ELF-1 (cell line): Measurements from ENCODE around the gene TCERG1L.
"Not testable (repeated sequence)": the region's sequence is repeated elsewhere in the genome, so short reads cannot be mapped to it uniquely, and the experiment has no call there.

Experiments used
- DNase-seq: peaks from one replicate; pipeline ENCODE4 v3.0.0-alpha.2; 2016; ENCODE audit warnings: low read depth, low spot score

The TCERG1L gene

GRCh38 chr10:131144711-131145375 lies 166.7 kb downstream of the TCERG1L start:
- no peak for DNase-seq

GRCh38 chr10:131144196-131144595 lies 167.3 kb downstream of the TCERG1L start:
- no peak for DNase-seq

- DNase-seq: no peak
Observed at GRCh38 chr10:131143425-131144165, 167.9 kb downstream of the TCERG1L start.

GRCh38 chr10:131142517-131143380 lies 168.8 kb downstream of the TCERG1L start:
- DNase-seq: no peak

DNA sequence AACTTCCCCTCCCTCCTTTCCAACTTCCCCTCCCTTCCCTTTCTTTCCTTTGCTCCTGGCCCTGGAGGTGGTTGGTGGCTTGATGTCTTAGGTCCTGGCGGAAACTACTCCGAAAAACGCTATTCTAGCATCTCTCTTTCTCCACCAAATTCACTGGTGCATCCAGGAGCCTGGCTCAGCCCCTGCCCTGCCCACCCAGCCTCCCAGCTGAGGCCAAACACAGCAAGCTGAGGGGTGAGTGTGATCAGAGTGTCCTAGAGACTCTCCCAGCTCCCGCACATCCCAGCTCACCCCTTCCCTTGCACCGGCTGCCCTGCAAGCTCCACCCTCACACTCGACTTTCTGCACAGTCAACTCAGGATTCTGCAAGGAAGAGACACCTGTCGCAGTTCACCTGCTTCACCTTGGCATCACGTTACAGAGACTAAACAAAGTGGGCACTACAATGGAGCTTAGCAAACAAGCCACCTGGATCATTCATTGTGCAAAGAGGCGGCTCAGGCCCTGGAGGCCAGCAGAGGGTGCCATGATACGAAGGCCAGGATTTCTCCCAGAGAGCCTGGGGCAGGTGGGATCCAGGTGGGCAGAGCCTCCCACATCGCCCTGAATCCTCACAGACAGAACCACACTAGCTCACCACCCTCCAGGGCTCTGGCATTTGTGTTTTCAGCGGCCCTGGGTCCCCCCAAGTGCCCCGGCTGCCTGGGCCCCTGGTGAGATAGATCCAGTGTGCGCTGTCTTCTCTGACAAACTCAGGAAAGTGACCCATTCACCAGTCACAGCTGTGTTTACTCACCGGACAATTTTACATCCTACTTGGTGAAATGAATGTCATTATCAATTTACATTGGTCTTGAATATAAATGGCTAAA lies 169.6 kb downstream of the TCERG1L start:
- no peak for DNase-seq

GRCh38 chr10:131141207-131141606 lies 170.3 kb downstream of the TCERG1L start:
- no peak for DNase-seq

DNA sequence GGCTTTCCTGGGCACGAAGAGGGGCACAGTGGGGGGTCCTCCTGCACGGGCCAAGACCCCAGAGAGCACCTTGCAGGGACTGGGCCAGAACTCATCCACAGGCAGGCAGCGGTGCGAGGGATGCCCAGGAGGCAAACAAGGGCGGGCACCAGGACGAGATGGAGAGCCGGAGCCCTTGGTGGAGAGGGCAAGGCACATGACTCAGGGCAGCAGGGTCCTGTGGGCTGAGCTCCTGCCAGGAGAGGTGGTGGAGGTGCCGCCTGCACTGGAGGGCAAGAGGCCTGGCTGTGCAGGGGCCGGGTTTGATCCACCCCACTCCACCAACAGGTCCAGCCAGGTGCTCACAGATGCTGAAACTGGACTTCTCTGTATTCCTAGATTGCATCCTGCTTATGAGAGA lies 170.9 kb downstream of the TCERG1L start:
- DNase-seq: no peak

DNA sequence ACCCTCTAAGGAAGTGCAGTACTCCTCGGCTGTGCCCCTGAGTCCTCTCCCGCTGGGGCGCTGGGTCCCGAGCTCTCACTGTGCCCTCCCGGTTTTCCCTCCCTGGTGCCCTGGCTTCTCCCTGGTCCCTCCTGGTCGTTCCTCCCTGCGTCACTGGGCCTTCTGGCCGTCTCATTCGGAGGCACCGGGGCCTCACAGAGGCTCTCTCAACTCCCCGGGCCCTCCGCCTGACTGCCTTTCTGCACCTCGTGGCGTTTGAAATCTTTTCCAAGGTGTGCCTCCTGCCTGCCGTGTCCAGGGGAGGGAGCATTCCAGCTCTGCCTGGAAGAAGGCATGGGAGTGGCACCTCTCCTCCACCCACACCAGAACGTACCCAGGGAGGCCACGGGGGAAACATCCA lies 174.3 kb downstream of the TCERG1L start:
- no peak for DNase-seq

- not testable (repeated sequence) for DNase-seq
Observed at GRCh38 chr10:131136336-131136735, 175.2 kb downstream of the TCERG1L start.

DNA sequence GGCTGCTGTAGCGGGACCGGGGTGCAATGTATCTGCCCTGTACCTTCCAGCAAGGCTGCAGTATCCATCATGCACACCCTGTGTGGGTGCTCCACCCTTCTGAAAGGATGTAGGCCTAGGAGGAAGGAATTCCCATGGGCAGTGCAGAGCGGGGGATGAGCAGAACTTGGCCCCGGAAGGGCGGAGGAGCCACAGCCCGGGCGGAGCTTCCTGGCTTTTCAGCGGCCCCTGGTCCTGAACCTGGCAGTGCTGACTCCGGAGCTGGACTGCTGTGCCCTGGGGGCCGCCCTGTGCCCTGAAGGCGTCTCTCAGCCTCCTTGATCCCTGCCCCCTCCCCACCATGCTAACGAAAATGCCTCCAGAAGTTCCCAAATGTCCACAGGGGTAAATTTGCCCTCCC lies 175.8 kb downstream of the TCERG1L start:
- no peak for DNase-seq

DNA sequence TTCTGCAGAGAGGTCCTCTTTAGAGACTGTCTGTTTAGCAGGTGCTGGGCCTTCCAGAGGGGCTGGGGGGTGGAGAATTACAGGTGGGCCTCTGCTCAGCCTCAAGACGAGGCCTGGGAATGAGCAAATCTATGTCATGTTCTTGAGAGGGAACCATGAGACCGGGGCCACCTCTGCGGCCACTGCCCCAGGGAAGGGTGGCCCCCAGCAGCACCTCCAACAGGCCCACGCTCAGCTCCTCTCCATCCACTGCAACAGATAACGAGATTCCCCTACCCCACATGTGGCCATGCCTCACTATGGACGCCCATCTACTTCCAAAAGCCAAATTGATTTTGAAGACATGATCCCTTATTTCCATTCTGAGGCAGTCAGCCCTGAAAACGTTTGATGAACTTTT lies 176.9 kb downstream of the TCERG1L start:
- DNase-seq: no peak

- no peak for DNase-seq
Observed at GRCh38 chr10:131134001-131134576, 177.4 kb downstream of the TCERG1L start.

DNA sequence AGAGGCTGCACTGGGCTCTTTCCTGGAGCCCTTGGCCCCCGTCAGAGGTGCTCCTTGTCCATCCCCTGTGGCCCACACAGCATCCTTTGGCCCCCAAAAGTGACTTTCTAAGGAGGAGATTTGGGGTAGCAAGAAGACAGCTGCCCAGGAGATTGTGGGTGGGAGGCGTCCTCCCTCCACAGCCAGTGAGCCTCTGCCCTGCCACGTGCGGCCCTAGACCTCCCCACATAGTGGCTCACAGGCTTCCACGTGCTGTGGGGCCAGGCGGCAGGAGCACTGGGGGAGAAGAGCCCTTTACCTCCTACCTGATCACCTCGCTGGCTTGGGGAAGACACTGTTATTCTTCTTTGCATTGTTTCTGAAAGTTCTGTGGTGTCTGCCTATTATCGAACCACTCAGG lies 178.8 kb downstream of the TCERG1L start:
- DNase-seq: no peak

GRCh38 chr10:131131726-131132591 lies 179.6 kb downstream of the TCERG1L start:
- no peak for DNase-seq

DNA sequence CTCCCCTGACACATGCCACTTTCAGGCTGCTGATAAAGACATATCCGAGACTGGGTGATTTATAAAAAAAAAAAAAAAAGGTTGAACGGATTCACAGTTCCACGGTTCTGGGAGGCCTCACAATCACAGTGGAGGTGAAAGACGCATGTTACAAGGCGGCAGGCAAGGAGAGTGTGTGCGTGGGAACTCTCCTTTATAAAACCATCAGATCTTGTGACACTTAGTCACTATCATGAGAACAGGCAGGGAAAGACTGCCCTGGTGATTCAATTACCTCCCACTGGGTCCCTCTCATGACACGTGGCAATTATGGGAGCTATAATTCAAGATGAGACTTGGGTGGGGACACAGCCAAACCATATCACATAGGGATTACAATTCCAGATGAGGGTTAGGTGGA lies 181.5 kb downstream of the TCERG1L start:
- no peak for DNase-seq

DNA sequence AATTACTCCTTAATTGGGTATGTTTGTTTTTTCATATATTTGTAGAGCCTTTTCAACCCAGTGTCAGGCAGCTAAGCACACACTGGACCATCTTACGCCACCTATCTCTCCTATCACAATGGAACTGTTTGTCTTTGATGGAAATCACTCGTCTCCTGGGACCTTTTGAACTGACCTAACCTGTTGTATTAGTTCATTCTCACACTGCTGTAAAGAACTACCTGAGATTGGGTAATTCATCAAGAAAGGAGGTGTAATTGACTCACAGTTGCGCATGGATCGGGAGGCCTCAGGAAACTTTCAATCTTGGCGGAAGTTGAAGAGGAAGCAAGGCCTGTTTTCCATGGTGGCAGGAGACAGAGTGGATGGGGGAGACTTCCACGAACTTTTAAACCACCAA lies 182.0 kb downstream of the TCERG1L start:
- DNase-seq: peak; percentile 60

- DNase-seq: no peak
Observed at GRCh38 chr10:131128731-131129130, 182.8 kb downstream of the TCERG1L start.

DNA sequence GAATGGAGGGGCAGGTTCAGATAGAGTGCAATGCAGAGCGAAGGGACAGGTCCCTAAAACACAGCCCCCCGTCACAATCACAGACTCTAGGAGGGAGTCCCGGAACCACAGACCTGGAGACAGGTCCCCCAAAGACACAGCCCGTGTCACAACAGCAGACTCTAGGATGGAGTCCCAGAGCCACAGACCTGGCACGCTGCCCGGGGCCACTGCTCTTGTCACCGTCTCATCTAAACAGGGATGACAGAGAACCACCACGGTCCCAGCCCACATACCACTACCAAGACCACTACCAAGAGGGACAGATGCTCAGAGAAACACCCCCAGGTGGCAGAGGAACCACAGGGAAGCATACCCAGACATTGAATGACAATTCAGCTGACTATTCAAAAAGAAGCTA lies 183.9 kb downstream of the TCERG1L start:
- no peak for DNase-seq

DNA sequence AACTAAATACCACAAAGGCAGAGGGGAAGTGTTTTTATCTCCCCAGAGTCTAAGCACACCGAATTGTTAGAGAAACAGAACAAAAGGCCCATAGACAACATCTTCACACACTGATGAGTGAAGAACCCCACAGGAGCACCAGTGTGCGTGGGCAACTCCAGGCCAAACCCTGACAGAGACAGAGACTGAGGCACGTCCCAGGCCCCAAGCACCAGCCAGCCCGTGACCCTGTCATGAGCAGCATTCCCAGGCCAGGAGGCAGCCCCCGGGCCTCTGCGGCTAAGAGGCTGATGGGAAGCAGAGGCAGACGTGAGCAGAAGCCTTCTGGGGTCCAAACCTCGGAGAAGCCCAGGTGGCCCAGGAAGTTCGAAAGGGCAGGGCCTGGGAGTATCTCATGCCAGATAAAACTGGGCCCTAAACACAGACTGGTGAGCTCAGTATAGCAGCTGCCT lies 184.4 kb downstream of the TCERG1L start:
- no peak for DNase-seq
